GM12878 (cell line): Measurements from ENCODE around the gene SAXO1. TPM values are rescaled to one million over a fixed set of nuclear protein-coding genes. Genes with fewer than 3 reads are reported as not detected.

Experiments
- ATAC-seq: fragments of 200-7000 bp; cut with Tn5 transposase; 3 replicates; pipeline ENCODE4 v1.9.1; 2020; ENCODE audit warnings: mild to moderate bottlenecking, moderate library complexity
- BruUV-seq: library from RNA; stranded (reverse); fragments of 400-500 nt; replicated peaks from 2 replicates; lab custom pipeline; 2021; lab: Mats Ljungman, UMichigan
- CTCF ChIA-PET: fragments of 300-600 bp; sonication (Branson Sonifier 250); formaldehyde crosslinking; extraction: SDS; loops from one replicate; lab custom pipeline; 2021; ENCODE audit warnings: inconsistent platforms; lab: Yijun Ruan, JAX
- POLR2A ChIA-PET: fragments of 350-600 bp; formaldehyde crosslinking; extraction: SDS; loops from one replicate; lab custom pipeline; 2021; ENCODE audit warnings: inconsistent platforms; lab: Charles Lee
- RAD21 ChIA-PET: fragments of 300-600 bp; sonication (Branson Sonifier 250); formaldehyde crosslinking; loops from one replicate; lab custom pipeline; 2023; ENCODE audit warnings: antibody characterized with exemption; ENCODE audit not compliant: unreplicated experiment; lab: Charles Lee
- SMC1A ChIA-PET: fragments of 300-600 bp; sonication (Branson Sonifier 250); formaldehyde crosslinking; loops from one replicate; lab custom pipeline; 2023; ENCODE audit not compliant: unreplicated experiment, uncharacterized antibody; lab: Charles Lee
- DNase-seq: peaks from one replicate; pipeline ENCODE4 v3.0.0-alpha.2; 2011; ENCODE audit warnings: low read depth, low spot score
- FAIRE-seq: peaks from 3 replicates; lab custom pipeline; 2011; peaks lifted over from hg19 to GRCh38; lab: Jason Lieb, UNC
- H2AFZ ChIP-seq: 2 replicates; pipeline ENCODE4 v1.6.0; 2011; ENCODE audit warnings: low read depth, low read length, control low read depth; ENCODE audit not compliant: control insufficient read depth
- H3K27ac ChIP-seq: 2 replicates; pipeline ENCODE4 v1.5.1; 2011; ENCODE audit warnings: control low read depth; ENCODE audit not compliant: control insufficient read depth, insufficient read depth
- H3K27me3 ChIP-seq, 2 experiments: replicated peaks in 1 of 2; 2 replicates each; pipeline versions ENCODE4 v1.6.0 to v1.6.1; 2011; ENCODE audit warnings: low read length in 1 of 2; ENCODE audit not compliant: control insufficient read depth in 2 of 2, insufficient read depth in 2 of 2
- H3K36me3 ChIP-seq, 2 experiments: 2 replicates each; pipeline ENCODE4 v1.5.1; 2011; ENCODE audit warnings: low read length in 1 of 2; ENCODE audit not compliant: control insufficient read depth in 2 of 2, insufficient read depth in 2 of 2
- H3K4me1 ChIP-seq: 2 replicates; pipeline ENCODE4 v1.6.1; 2011; ENCODE audit warnings: mild to moderate bottlenecking, low read length, moderate library complexity, mixed read lengths; ENCODE audit not compliant: control insufficient read depth, insufficient read depth
- H3K4me2 ChIP-seq: 2 replicates; pipeline ENCODE4 v1.6.0; 2011; ENCODE audit warnings: control low read depth; ENCODE audit not compliant: control insufficient read depth, insufficient read depth
- H3K4me3 ChIP-seq: fragments of 200-600 bp; sonication (generic); 2 replicates; pipeline ENCODE4 v1.5.1; 2016
- H3K79me2 ChIP-seq: 2 replicates; pipeline ENCODE4 v1.6.0; 2011; ENCODE audit warnings: low read length; ENCODE audit not compliant: control insufficient read depth, insufficient read depth
- H3K9ac ChIP-seq: 2 replicates; pipeline ENCODE4 v1.8.0; 2011; ENCODE audit warnings: low read length, control low read depth, mixed read lengths; ENCODE audit not compliant: control insufficient read depth, insufficient read depth
- H3K9me3 ChIP-seq: replicated peaks from 3 replicates; pipeline ENCODE4 v1.5.1; 2011; ENCODE audit warnings: mild to moderate bottlenecking, low read length; ENCODE audit not compliant: control insufficient read depth, insufficient read depth
- H4K20me1 ChIP-seq: 2 replicates; pipeline ENCODE4 v1.6.0; 2011; ENCODE audit not compliant: control insufficient read depth, insufficient read depth
- CEBPZ ChIP-seq: fragments of 150-350 bp; IDR thresholded peaks from 2 replicates; pipeline ENCODE4 v1.6.1; 2016; ENCODE audit warnings: low read depth, low read length
- E2F4 ChIP-seq: IDR thresholded peaks from 2 replicates; pipeline ENCODE4 v1.6.1; 2012; ENCODE audit warnings: low read depth, low read length, improper control_type of control experiment
- MTA2 ChIP-seq: fragments of 450-650 bp; IDR thresholded peaks from 2 replicates; pipeline ENCODE4 v1.6.1; 2016; ENCODE audit warnings: low read depth, mild to moderate bottlenecking, moderate library complexity
- MTA3 ChIP-seq: IDR thresholded peaks from 2 replicates; pipeline ENCODE4 v1.6.1; 2012; ENCODE audit warnings: low read length, inconsistent platforms, borderline replicate concordance
- PRDM15 ChIP-seq: fragments of 450-650 bp; formaldehyde crosslinking; IDR thresholded peaks from 2 replicates; pipeline ENCODE4 v1.4.0; 2020; ENCODE audit warnings: mild to moderate bottlenecking, moderate library complexity
- RAD51 ChIP-seq: fragments of 450-650 bp; IDR thresholded peaks from 2 replicates; pipeline ENCODE4 v1.6.1; 2016; ENCODE audit warnings: moderate library complexity, mild to moderate bottlenecking, inconsistent platforms
- RELA ChIP-seq: fragments of 450-650 bp; IDR thresholded peaks from 2 replicates; pipeline ENCODE4 v1.8.0; 2014; ENCODE audit warnings: borderline replicate concordance; ENCODE audit not compliant: partially characterized antibody
- RUNX3 ChIP-seq: IDR thresholded peaks from 2 replicates; pipeline ENCODE4 v1.6.1; 2012; ENCODE audit warnings: low read length, inconsistent platforms
- SUZ12 ChIP-seq: fragments of 200-600 bp; sonication (generic); IDR thresholded peaks from one replicate; pipeline ENCODE4 v1.6.1; 2018; ENCODE audit warnings: antibody characterized with exemption, mild to moderate bottlenecking; ENCODE audit not compliant: unreplicated experiment
- ZSCAN29 ChIP-seq: fragments of 450-650 bp; IDR thresholded peaks from 2 replicates; pipeline ENCODE4 v1.6.1; 2017; ENCODE audit warnings: mild to moderate bottlenecking, moderate library complexity
- WGBS: methylation state at CpG from one replicate; pipeline ENCODE4 v1.1.6; 2016; ENCODE audit warnings: low lambda C conversion rate; ENCODE audit not compliant: insufficient replicate concordance, insufficient coverage; ENCODE audit errors: missing lambda C conversion rate; 5-methylcytosine and 5-hydroxymethylcytosine counted together
- in situ Hi-C: fragments of 300-500 bp; cut with MboI; formaldehyde crosslinking; loops from 9 replicates; pipeline ENCODE4 v1.14.3; 2018; ENCODE audit warnings: mixed read lengths
- intact Hi-C: fragments of 100-400 bp; cut with micrococcal nuclease; formaldehyde crosslinking; loops from one replicate; pipeline ENCODE4 v1.14.2; 2022; ENCODE audit not compliant: unreplicated experiment
- polyA plus RNA-seq, 11 experiments: library from polyadenylated mRNA; depleted of rRNA in 4 of 11; unstranded in 6 of 11; stranded (reverse) in 5 of 11; fragments of >200 nt; fragmentation: Nextera tagmentation in 4 of 11; fragmentation: Illumina TruSeq in 1 of 11; extraction: Ambion mirVana in 4 of 11; extraction: Trizol in 1 of 11; gene quantifications; 1 replicate in 1 of 11; 2 replicates in 10 of 11; pipeline versions ENCODE4 v1.2.1 to v1.2.3, GENCODE V29; 2011 to 2016; ENCODE audit warnings: inconsistent platforms in 2 of 11, missing spikeins in 2 of 11, low read depth in 1 of 11
- total RNA-seq, 4 experiments: library from RNA; depleted of rRNA in 3 of 4; stranded (reverse); fragments of >200 nt in 3 of 4; fragmentation: Illumina TruSeq in 1 of 4; extraction: Trizol in 1 of 4; gene quantifications; 2 replicates each; pipeline versions ENCODE4 v1.2.1 to v1.2.3, GENCODE V29; 2013 to 2021
- TF ChIP-seq, protein P1 (sequence below): fragments of 150-350 bp; IDR thresholded peaks from 2 replicates; pipeline ENCODE4 v1.6.1; 2014; ENCODE audit warnings: mild to moderate bottlenecking, low read depth, low read length
- TF ChIP-seq, protein P2 (sequence below): fragments of 450-650 bp; IDR thresholded peaks from 2 replicates; pipeline ENCODE4 v1.6.1; 2016; ENCODE audit warnings: mild to moderate bottlenecking

The SAXO1 gene
- total and polyA plus RNA-seq, 10 of the 15 experiments (the other 5 are each of a cell fraction or from before 2014, with no cell fraction given): under 0.01 to 0.01 TPM; not detected in 8

DNA sequence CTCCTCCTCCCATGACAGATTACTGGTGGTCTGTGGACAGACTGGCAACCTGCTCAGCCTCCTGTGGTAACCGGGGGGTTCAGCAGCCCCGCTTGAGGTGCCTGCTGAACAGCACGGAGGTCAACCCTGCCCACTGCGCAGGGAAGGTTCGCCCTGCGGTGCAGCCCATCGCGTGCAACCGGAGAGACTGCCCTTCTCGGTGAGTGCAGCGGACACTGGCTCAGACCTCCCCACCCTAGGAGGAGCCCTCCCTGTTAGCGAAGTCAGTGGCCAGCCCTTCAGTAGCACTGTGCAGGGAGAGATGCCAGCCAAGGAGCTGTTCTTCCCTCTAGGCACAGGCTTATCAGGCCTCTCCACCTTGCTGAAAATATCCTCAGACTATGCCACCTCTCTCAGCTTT, 143.5 kb downstream of the SAXO1 start (continued):
- no peak for TF ChIP-seq PRDM15 (CRISPR knock-in tag)
- no peak for TF ChIP-seq ZSCAN29
- no peak for TF ChIP-seq MTA2

DNA sequence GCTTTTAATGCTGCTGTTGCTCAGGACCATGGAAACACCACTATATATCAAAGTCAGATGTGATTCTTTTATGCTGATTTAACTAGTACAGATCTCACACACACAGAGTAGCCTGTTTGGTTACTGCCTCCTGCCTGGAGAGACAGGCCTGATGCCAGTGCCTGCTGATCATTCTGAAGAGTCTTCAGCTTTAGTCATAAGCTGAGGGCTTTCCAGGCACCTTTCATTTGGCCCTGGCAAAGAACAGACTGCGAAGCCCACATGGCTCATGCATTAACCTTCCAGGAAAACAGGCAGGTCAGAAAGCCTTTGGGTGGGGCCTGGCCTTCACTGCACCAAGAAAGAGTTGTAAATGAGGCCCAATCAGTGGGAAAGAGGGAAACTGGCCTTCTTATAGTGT, 144.7 kb downstream of the SAXO1 start:
- RAD21 ChIA-PET: no interaction called here
- no peaks in the 10 kb centered on the region for H3K36me3 ChIP-seq
- FAIRE-seq (no peak), DNase-seq (no peak), ATAC-seq (no peak)
- H2AFZ ChIP-seq: no peak overlapping the region; the same call in 1 of the 2 replicates
- no peaks in the 10 kb centered on the region; the same call in 2 of the 3 replicates for H3K9me3 ChIP-seq
- H3K27ac ChIP-seq: no peak overlapping the region
- H3K4me3 ChIP-seq: no peak overlapping the region
- H3K27me3 ChIP-seq: no peaks in the 10 kb centered on the region; a peak in 1 of 4 replicates
- H3K4me1 ChIP-seq: peaks cover 12% of the 10 kb centered on the region
- intact Hi-C loops: no loop called here
- H3K4me2 ChIP-seq: no peak overlapping the region
- CTCF ChIA-PET: no interaction called here
- SMC1A ChIA-PET: no interaction called here
- H3K9ac ChIP-seq: no peak overlapping the region
- in situ Hi-C loops: no loop called here
- 4% methylated on average over 1 of the region's 1 CpG for WGBS
- no peaks in the 10 kb centered on the region for H3K79me2 ChIP-seq
- POLR2A ChIA-PET: no interaction called here
- BruUV-seq: no TSS peak
- H4K20me1 ChIP-seq: no peaks in the 10 kb centered on the region
- TF ChIP-seq, protein P1, sequence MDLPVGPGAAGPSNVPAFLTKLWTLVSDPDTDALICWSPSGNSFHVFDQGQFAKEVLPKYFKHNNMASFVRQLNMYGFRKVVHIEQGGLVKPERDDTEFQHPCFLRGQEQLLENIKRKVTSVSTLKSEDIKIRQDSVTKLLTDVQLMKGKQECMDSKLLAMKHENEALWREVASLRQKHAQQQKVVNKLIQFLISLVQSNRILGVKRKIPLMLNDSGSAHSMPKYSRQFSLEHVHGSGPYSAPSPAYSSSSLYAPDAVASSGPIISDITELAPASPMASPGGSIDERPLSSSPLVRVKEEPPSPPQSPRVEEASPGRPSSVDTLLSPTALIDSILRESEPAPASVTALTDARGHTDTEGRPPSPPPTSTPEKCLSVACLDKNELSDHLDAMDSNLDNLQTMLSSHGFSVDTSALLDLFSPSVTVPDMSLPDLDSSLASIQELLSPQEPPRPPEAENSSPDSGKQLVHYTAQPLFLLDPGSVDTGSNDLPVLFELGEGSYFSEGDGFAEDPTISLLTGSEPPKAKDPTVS: no peak
- TF ChIP-seq, protein P2, sequence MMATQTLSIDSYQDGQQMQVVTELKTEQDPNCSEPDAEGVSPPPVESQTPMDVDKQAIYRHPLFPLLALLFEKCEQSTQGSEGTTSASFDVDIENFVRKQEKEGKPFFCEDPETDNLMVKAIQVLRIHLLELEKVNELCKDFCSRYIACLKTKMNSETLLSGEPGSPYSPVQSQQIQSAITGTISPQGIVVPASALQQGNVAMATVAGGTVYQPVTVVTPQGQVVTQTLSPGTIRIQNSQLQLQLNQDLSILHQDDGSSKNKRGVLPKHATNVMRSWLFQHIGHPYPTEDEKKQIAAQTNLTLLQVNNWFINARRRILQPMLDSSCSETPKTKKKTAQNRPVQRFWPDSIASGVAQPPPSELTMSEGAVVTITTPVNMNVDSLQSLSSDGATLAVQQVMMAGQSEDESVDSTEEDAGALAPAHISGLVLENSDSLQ: no peak
- no peak for TF ChIP-seq RAD51
- TF ChIP-seq E2F4: no peak
- no peak for TF ChIP-seq CEBPZ
- TF ChIP-seq MTA3: no peak
- no peak for TF ChIP-seq RELA
- TF ChIP-seq RUNX3: no peak
- no peak for TF ChIP-seq SUZ12
